ENCODE measurements around the gene BDKRB2. TPM values are rescaled to one million over a fixed set of nuclear protein-coding genes. Genes with fewer than 3 reads are reported as not detected.
A peak's percentile ranks its signal among the peaks of the same experiment; 100 is the strongest.

BDKRB2 gene
- total RNA-seq, 1 experiment from 2014 or later, result 0.05 TPM

GRCh38 chr14:96165493-96166436 lies 38.9 kb upstream of the BDKRB2 start:
- DNase-seq (ENCODE audit: low read depth, low spot score), result no peak
- Histone ChIP-seq H3K4me3 (ENCODE audit: low read depth in 2 of 2, low read length in 2 of 2) (no peak overlapping the region), H3K36me3 (ENCODE audit: control insufficient read depth, insufficient read depth, low read length) (no peaks in the 10 kb centered on the region), H3K9me3 (ENCODE audit: control insufficient read depth, insufficient read depth, low read depth, low read length) (no peaks in the 10 kb centered on the region), H3K27ac (ENCODE audit: low read length) (no peak overlapping the region), H3K27me3 (ENCODE audit: control insufficient read depth, insufficient read depth, low read length) (no peaks in the 10 kb centered on the region), H3K4me1 (ENCODE audit: control insufficient read depth, insufficient read depth, low read length) (peaks cover 3% of the 10 kb centered on the region; the same call in 1 of the 2 replicates)
- POLR2A ChIA-PET, result no interaction called here
- BruUV-seq (replicated peaks), result no TSS peak
- no peak for TF ChIP-seq POLR2AphosphoS5 (IDR thresholded peaks at IDR 0.05; ENCODE audit: low read depth, low read length)
- TF ChIP-seq REST (IDR thresholded peaks at IDR 0.05; ENCODE audit: insufficient read depth in 1 of 2, low read depth in 2 of 2, low read length in 1 of 2), result no peak
- TF ChIP-seq CTCF (IDR thresholded peaks at IDR 0.05), result no peak
- TF ChIP-seq SIN3A (IDR thresholded peaks at IDR 0.05; ENCODE audit: borderline replicate concordance, insufficient read depth, low read depth, low read length), result no peak
- no peak for TF ChIP-seq TCF7L2 (IDR thresholded peaks at IDR 0.05; ENCODE audit: low read depth, low read length)
- intact Hi-C loops (cut with micrococcal nuclease; ENCODE audit: unreplicated experiment) (no loop called here), in situ Hi-C loops (cut with HindIII; ENCODE audit: low pct_unique_long_range_greater_than_20kb, low sequenced_read_pairs) (no loop called here)
- ATAC-seq, result no peak
- CTCF ChIA-PET, result no interaction called here

- POLR2A ChIA-PET, result no interaction called here
Observed at GRCh38 chr14:96166461-96167223, 38.0 kb upstream of the BDKRB2 start.

More at GRCh38 chr14:96166461-96167223, 38.0 kb upstream of the BDKRB2 start:
- H3K9me3 ChIP-seq (ENCODE audit: control insufficient read depth, insufficient read depth, low read depth, low read length), result no peaks in the 10 kb centered on the region
- CTCF ChIA-PET, result no interaction called here
- no TSS peak for BruUV-seq (replicated peaks)
- no peak for DNase-seq (ENCODE audit: low read depth, low spot score)
- peak; percentile 31; the same call in 1 of the 2 replicates for ATAC-seq
- no peak overlapping the region for H3K27ac ChIP-seq (ENCODE audit: low read length)
- in situ Hi-C loops (cut with HindIII; ENCODE audit: low pct_unique_long_range_greater_than_20kb, low sequenced_read_pairs) (no loop called here), intact Hi-C loops (cut with micrococcal nuclease; ENCODE audit: unreplicated experiment) (no loop called here)
- no peak overlapping the region for H3K4me3 ChIP-seq (ENCODE audit: low read depth in 2 of 2, low read length in 2 of 2)
- H3K4me1 ChIP-seq (ENCODE audit: control insufficient read depth, insufficient read depth, low read length), result peaks cover 3% of the 10 kb centered on the region; the same call in 1 of the 2 replicates
- H3K36me3 ChIP-seq (ENCODE audit: control insufficient read depth, insufficient read depth, low read length), result no peaks in the 10 kb centered on the region
- H3K27me3 ChIP-seq (ENCODE audit: control insufficient read depth, insufficient read depth, low read length), result no peaks in the 10 kb centered on the region
- TF ChIP-seq POLR2AphosphoS5 (IDR thresholded peaks at IDR 0.05; ENCODE audit: low read depth, low read length), result no peak
- no peak for TF ChIP-seq CTCF (IDR thresholded peaks at IDR 0.05)
- TF ChIP-seq SIN3A (IDR thresholded peaks at IDR 0.05; ENCODE audit: borderline replicate concordance, insufficient read depth, low read depth, low read length), result no peak
- no peak for TF ChIP-seq REST (IDR thresholded peaks at IDR 0.05; ENCODE audit: insufficient read depth in 1 of 2, low read depth in 2 of 2, low read length in 1 of 2)
- TF ChIP-seq TCF7L2 (IDR thresholded peaks at IDR 0.05; ENCODE audit: low read depth, low read length), result no peak
